GM18867 (cell line): ENCODE measurements around the gene CDH4.

Source experiments
- ATAC-seq: cut with Tn5 transposase; IDR thresholded peaks from one replicate; pipeline ENCODE4 v1.9.1; 2021; ENCODE audit warnings: mild to moderate bottlenecking, moderate library complexity; ENCODE audit not compliant: unreplicated experiment

The CDH4 gene

GRCh38 chr20:61571916-61572711 lies 320.1 kb downstream of the CDH4 start:
- no peak for ATAC-seq

- ATAC-seq = no peak
Measured at GRCh38 chr20:61572789-61573188, 320.7 kb downstream of the CDH4 start.

GRCh38 chr20:61573415-61574305 lies 321.6 kb downstream of the CDH4 start:
- no peak for ATAC-seq

GRCh38 chr20:61575151-61575937 lies 323.3 kb downstream of the CDH4 start:
- ATAC-seq = no peak

GRCh38 chr20:61576372-61576771 lies 324.3 kb downstream of the CDH4 start:
- ATAC-seq = no peak

- ATAC-seq = no peak
Measured at GRCh38 chr20:61577065-61577464, 325.0 kb downstream of the CDH4 start.

GRCh38 chr20:61579908-61580307 lies 327.8 kb downstream of the CDH4 start:
- no peak for ATAC-seq

- no peak for ATAC-seq
Measured at GRCh38 chr20:61580958-61581824, 329.1 kb downstream of the CDH4 start.

- no peak for ATAC-seq
Measured at GRCh38 chr20:61581825-61582188, 329.7 kb downstream of the CDH4 start.

- no peak for ATAC-seq
Measured at GRCh38 chr20:61582196-61582923, 330.3 kb downstream of the CDH4 start.

- no peak for ATAC-seq
Measured at GRCh38 chr20:61583356-61583755, 331.3 kb downstream of the CDH4 start.

- ATAC-seq = no peak
Measured at GRCh38 chr20:61584851-61585250, 332.8 kb downstream of the CDH4 start.

GRCh38 chr20:61585764-61586163 lies 333.7 kb downstream of the CDH4 start:
- ATAC-seq = no peak

- no peak for ATAC-seq
Measured at GRCh38 chr20:61587036-61587435, 335.0 kb downstream of the CDH4 start.

- no peak for ATAC-seq
Measured at GRCh38 chr20:61587681-61588289, 335.7 kb downstream of the CDH4 start.

- no peak for ATAC-seq
Measured at GRCh38 chr20:61588411-61589385, 336.6 kb downstream of the CDH4 start.

- no peak for ATAC-seq
Measured at GRCh38 chr20:61590236-61590635, 338.2 kb downstream of the CDH4 start.

GRCh38 chr20:61593516-61593915 lies 341.5 kb downstream of the CDH4 start:
- no peak for ATAC-seq
